NK-92 (cell line): ENCODE data around the gene ZDHHC19.
"Not testable (repeated sequence)": the region's sequence is repeated elsewhere in the genome, so short reads cannot be mapped to it uniquely, and the experiment has no call there.

ENCODE experiments used
- DNase-seq: peaks from one replicate; lab custom pipeline; 2025; ENCODE audit not compliant: unreplicated experiment; lab: John Stamatoyannopoulos, UW

The ZDHHC19 gene

GRCh38 chr3:196210673-196211556, at the start of gene ZDHHC19:
Gene ZDHHC19, minus strand, starts transcription at chr3:196211400. Its CDS starts 85 bp downstream, at chr3:196211315.
- DNase-seq, result no peak

GRCh38 chr3:196260784-196261183, 49.6 kb upstream of the ZDHHC19 start:
- DNase-seq, result no peak

GRCh38 chr3:196255776-196256175, 44.6 kb upstream of the ZDHHC19 start:
- no peak for DNase-seq

GRCh38 chr3:196254376-196255283, 43.4 kb upstream of the ZDHHC19 start:
- no peak for DNase-seq

- no peak for DNase-seq
Observed at GRCh38 chr3:196251918-196252317, 40.7 kb upstream of the ZDHHC19 start.

- DNase-seq, result no peak
Observed at GRCh38 chr3:196246612-196247308, 35.6 kb upstream of the ZDHHC19 start.

GRCh38 chr3:196244166-196244565, 33.0 kb upstream of the ZDHHC19 start:
- not testable (repeated sequence) for DNase-seq

- no peak for DNase-seq
Observed at GRCh38 chr3:196241704-196242103, 30.5 kb upstream of the ZDHHC19 start.

- DNase-seq, result no peak
Observed at GRCh38 chr3:196240424-196240823, 29.2 kb upstream of the ZDHHC19 start.

- no peak for DNase-seq
Observed at GRCh38 chr3:196238612-196239560, 27.7 kb upstream of the ZDHHC19 start.

GRCh38 chr3:196237203-196237602, 26.0 kb upstream of the ZDHHC19 start:
- DNase-seq, result no peak

- no peak for DNase-seq
Observed at GRCh38 chr3:196236223-196236622, 25.0 kb upstream of the ZDHHC19 start.

GRCh38 chr3:196235452-196236122, 24.4 kb upstream of the ZDHHC19 start:
- no peak for DNase-seq

GRCh38 chr3:196232882-196233251, 21.7 kb upstream of the ZDHHC19 start:
- no peak for DNase-seq

- no peak for DNase-seq
Observed at GRCh38 chr3:196232154-196232881, 21.1 kb upstream of the ZDHHC19 start.

- DNase-seq, result no peak
Observed at GRCh38 chr3:196227629-196228493, 16.7 kb upstream of the ZDHHC19 start.

- DNase-seq, result no peak
Observed at GRCh38 chr3:196227121-196227561, 15.9 kb upstream of the ZDHHC19 start.
